NCI-H2196 treated with DMSO at 0.1 percent for 48 hours (cell line): Measurements from ENCODE around the gene UBE3C.
"Not testable (repeated sequence)": the region's sequence is repeated elsewhere in the genome, so short reads cannot be mapped to it uniquely, and the experiment has no call there.

Source experiments
- DNase-seq: peaks from one replicate; lab custom pipeline; 2025; ENCODE audit not compliant: unreplicated experiment; lab: John Stamatoyannopoulos, UW

Gene UBE3C

GRCh38 chr7:157129907-157130460 is 8.7 kb upstream of the UBE3C start:
- DNase-seq = no peak

DNA sequence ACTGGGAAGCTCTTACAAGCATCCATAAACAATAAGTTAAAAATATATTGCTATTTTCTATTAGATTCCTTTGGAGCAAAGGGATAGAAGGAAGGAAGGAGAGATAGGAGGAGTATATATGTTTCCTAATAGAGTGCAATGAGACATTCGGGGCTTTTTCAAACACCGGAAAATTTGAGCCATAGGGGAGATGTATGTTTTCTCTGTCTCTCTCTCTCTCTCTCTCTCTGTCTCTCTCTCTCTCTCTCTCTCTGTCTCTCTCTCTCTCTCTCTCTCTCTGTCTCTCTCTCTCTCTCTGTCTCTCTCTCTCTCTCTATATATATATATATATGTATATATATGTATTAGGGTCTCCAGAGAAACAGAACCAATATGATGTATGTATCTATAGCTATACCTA is 7.9 kb upstream of the UBE3C start:
- DNase-seq = not testable (repeated sequence)

- no peak for DNase-seq
These were observed 5.9 kb upstream of the UBE3C start for GRCh38 chr7:157132796-157133195.

DNA sequence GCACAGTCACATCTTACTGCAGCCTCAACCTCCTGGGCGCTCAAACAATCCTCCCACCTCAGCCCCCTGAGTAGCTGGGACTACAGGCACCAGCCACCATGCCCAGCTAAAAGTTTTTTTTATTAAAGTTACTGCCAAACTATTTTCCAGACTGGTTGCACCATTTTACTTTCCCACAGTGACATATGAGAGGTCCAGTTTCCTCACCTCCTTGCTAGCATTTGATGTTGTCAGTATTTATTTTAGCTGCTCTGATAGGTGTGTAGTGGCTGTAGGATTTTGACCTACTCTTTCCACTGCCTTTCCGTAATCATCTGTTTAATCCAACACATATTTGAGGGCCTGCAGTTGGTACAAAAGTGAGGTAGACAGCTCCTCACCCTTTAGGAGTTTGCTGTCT is 5.4 kb upstream of the UBE3C start:
- no peak for DNase-seq

GRCh38 chr7:157136372-157136771 is 2.4 kb upstream of the UBE3C start:
- peak; percentile 21 for DNase-seq

- peak; percentile 15 for DNase-seq
These were observed 664 bp upstream of the UBE3C start for GRCh38 chr7:157138101-157138423.

- no peak for DNase-seq
These were observed 534 bp downstream of the UBE3C start for GRCh38 chr7:157139111-157139809.

GRCh38 chr7:157139810-157140510 is 1.2 kb downstream of the UBE3C start:
- no peak for DNase-seq

GRCh38 chr7:157140511-157140905 is 1.8 kb downstream of the UBE3C start:
- no peak for DNase-seq

DNA sequence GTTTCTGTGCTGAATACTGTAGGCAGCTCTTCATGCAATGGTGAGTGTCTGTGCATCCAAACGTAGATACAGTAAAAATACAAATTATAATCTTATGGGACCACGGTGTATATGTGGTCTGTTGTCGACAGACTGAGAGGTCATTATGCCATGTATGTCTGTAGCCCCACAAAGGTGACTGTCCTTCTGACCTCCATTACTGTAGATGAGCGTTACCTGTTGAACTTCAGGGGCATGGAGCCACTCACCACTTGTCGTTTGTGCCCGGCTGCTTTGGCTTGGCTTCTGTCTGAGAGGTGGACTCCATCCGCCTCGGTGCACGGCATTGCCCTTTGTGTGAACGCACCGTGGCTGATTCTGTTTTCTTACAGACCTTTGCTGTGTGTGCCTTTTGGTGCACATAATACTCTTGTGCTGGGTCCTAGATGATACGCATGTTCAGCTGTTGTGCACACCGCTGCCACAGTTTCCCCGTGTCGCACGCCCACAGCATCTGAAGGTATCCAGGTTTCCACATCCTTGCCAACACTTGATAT is 2.9 kb downstream of the UBE3C start:
- DNase-seq = no peak

GRCh38 chr7:157143788-157144187 is 5.1 kb downstream of the UBE3C start:
- DNase-seq = no peak

GRCh38 chr7:157149317-157149716 is 10.6 kb downstream of the UBE3C start:
- no peak for DNase-seq

DNA sequence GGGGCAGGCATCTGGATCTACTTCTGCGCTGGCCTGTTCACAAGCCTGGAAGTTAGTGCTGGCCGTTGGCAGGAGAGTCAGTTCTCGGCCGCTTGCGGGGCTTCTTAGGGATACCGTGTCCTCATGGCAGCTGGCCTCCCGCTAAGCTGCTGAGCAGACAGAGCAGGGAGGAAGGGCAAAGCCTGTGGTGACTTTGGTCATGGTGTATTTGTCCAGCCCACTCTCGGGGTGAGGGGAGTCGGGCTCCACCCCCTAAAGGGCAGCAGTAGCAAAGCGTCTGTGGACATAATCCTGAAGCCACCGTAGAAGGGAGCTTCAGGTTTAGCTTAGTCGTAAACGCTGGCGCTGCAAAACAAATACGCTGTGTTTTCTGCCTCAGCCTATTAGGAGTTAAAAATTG is 12.2 kb downstream of the UBE3C start:
- no peak for DNase-seq

GRCh38 chr7:157151626-157152339 is 13.1 kb downstream of the UBE3C start:
- no peak for DNase-seq

- DNase-seq = no peak
These were observed 13.7 kb downstream of the UBE3C start for GRCh38 chr7:157152391-157152937.

DNA sequence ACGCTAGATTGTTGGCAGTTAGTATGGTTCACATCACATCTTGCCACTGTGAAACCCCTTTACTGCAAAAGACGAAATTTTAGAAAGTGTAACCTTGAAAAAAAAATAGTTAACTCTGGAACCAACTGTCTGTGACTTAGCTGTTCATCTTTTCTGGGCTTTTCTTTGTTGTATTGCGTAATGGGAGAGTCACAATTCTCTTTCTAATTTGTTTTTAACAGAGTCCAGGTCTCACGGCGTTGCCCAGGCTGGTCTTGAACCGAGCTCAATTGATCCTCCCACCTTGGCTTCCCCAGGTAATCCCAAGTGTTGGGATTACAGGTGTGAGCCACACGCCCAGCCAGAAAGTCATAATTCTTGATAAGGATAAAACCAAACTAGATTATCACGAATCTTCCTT is 14.5 kb downstream of the UBE3C start:
- DNase-seq = no peak

DNA sequence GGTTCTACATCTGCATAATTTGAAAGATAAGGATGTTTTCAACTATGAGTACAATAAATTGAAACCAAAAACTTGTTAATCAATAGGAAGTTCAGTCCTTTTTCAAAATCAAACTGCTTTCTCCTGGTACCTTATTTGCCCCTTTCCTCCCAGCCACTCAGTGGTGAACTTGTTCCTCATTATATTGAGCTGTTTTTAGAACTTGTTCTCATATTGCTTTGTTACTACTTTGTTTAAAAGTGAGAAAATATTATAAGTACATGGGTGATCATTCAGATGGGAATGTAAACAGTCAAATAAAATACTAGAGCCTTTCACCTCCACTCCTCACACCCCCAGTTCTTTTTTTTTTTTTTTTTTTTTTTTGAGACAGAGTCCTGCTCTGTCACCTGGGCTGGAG is 17.2 kb downstream of the UBE3C start:
- no peak for DNase-seq

DNA sequence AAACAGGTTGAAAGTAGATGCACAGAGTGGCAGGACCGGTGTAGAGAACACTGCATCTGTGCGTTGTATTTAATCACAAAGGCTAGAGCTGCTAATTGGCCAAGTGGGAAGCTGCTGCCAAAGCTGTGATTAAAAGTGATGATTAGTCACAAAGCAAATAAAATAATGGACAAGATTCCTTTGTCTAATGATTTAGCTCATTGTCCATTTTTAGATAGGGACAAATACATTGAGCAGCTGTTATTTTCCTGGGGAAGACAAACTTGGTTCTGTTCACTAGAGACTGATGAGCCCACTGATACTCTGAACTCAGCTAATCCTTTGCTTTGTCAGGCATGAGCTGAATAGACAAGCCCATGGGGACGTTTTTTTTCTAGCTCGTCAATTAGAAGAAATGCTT is 19.7 kb downstream of the UBE3C start:
- no peak for DNase-seq

GRCh38 chr7:157159537-157159936 is 20.8 kb downstream of the UBE3C start:
- DNase-seq = not testable (repeated sequence)

- no peak for DNase-seq
These were observed 21.7 kb downstream of the UBE3C start for GRCh38 chr7:157160433-157160832.

DNA sequence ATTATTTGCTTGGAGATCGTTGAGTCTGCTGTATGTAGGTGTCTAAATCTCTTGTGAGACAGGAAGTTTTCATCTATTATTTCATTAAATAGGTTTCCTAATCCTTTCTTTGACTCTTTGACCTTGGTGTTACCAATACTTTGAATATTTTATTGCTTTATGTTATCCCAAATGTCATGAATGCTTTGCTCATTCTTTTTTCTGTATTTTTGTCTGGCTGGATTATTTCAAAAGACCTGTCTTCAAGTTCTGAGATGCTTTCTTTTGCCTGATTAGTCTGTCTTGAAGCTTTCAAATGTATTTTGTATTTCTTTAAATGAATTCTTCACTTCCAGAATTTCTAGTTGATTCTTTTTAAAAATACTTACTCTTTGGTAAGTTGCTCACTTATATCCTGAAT is 27.3 kb downstream of the UBE3C start:
- no peak for DNase-seq
